Posterior vena cava (tissue), 2 donors: ENCODE measurements around the gene B3GNT3. TPM values are rescaled to one million over a fixed set of nuclear protein-coding genes. Genes with fewer than 3 reads are reported as not detected.
A peak's percentile ranks its signal among the peaks of the same experiment; 100 is the strongest.

Experiments
- DNase-seq: peaks from one replicate; pipeline ENCODE4 v3.0.0-alpha.2; 2020; ENCODE audit warnings: low spot score
- intact Hi-C, 2 donors: fragments of 100-400 bp; cut with DNase I; formaldehyde crosslinking; loops; one replicate each; pipeline versions ENCODE4 v1.14.1 to v1.14.2; 2022 to 2023
- total RNA-seq, 2 donors: library from RNA; stranded (reverse); fragmentation: NEBNext Ultra II Directional; extraction: Animal tissue kit (Norgen Biotek cat#: 25700); gene quantifications; one replicate each; pipeline ENCODE4 v1.2.1, GENCODE V29; 2021
- donor health status: DM: yes; HTN: yes; CAD: no.
- donor health status: DM: yes; HTN: yes; CAD: no.

Gene B3GNT3
- total RNA-seq, 2 donors from 2014 or later: 0.28 TPM; not detected in 1

GRCh38 chr19:17824339-17824738 lies 29.4 kb downstream of the B3GNT3 start:
- no peak for DNase-seq
- intact Hi-C loops: no loop called here

GRCh38 chr19:17826508-17827056 lies 31.6 kb downstream of the B3GNT3 start:
- no peak for DNase-seq
- intact Hi-C loops: no loop called here

GRCh38 chr19:17829855-17830566 lies 35.1 kb downstream of the B3GNT3 start:
- no peak for DNase-seq
- intact Hi-C loops: no loop called here

DNA sequence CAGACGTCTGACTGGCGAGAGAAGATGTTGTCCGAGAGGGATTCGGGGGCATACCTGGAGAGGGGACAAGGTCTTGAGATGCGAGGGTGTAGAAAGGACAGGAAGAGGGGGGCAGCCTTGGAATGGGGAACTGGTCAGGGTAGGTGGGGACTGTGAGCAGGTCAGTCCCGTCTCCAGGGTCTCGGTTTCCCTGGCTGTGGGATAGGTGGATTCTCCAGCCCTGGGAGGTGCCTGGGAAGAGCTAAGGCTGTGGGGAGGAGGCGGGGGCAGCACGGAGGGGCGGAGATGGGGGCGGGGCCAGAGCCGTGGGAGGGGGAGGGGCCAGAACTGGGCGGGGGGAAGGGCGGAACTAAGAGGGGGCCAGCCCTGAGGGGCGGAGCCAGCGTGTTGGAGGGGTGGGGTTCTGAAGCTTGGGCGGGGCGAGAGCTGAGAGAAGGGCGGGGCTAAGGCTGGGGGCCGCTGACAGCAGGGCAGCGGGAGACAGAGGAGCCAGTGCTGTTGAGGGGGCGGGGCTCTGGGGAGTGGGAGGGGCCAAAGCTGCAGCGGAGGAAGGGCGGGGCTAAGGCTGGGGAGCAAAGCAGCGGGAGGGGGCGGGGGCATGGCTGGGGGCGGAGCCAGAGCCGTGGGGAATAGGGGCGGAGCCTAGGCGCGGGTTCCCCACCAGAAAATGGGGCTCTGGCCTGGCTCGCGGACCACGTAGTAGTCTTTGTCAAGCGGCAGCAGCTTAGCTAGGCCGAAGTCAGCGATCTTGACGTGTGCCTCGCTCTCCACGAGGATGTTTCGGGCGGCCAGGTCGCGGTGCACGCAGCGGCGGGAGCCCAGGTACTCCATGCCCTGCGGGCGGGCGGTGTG lies 35.9 kb downstream of the B3GNT3 start:
- intact Hi-C loops: no loop called here
- DNase-seq: peak; percentile 87

DNA sequence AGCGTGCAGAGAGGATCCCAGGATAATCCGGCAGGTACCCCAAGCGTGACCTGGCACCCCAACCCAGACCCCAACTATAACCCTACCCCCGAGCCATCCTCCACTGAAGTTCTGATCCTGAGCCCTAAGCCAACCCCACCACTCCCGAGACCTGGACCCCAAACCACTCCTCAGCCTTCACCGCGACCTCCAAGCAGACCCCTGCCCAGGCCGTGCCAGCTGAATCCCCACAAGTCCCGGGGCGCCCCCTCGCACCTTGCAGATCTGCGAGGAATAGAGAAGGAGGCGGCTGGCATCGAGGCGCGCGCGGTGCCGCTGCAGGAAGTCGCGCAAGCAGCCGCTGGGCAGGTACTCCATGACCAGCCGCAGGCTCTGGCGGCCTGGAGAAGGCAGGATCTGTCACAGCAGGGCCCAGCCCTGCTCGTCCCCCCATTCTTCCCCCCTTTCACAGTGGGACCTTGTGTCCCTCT lies 36.5 kb downstream of the B3GNT3 start:
- no peak for DNase-seq
- intact Hi-C loops: no loop called here

- DNase-seq: no peak
- intact Hi-C loops: no loop called here
Observed at GRCh38 chr19:17832443-17833208, 37.7 kb downstream of the B3GNT3 start.

DNA sequence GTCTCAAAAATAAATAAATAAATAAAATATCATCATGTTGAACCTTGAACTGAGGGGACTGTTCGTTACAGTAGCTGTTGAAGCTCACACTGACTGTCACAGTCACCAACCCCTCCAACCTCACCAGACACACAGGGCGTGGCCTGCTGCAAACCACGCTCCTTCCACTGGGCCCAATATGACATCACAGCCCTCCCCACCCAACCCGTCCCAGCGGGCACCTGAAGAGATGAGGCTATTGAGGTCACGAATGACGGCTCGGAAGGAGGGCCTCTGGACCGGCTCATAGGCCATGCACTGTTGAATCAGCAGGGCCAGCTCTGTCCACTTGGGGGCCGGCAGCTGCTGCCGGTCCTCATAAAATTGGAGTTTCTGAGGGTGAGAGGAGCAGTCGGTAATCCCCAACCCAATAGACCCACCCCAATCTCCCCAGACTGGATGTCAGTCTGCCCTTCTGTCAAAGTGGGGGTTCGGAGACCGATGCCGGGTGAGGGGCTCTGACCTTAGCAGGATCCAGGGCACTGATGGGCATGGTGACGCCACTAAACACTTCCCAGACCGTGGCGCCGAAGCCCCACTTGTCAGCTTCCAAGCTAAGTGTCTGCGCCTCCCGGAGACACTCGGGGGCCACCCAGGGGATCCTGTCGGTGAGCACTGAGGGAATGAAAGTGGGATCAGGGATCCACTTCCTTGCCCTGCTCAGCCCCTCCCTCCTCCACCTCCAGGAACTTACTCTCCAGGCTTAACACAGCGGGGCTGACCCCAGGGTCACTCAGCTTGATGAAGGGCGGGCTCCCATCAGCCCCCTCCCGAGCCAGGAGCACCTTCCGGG lies 39.6 kb downstream of the B3GNT3 start:
- intact Hi-C loops: no loop called here
- DNase-seq: no peak

GRCh38 chr19:17835182-17836006 lies 40.5 kb downstream of the B3GNT3 start:
- intact Hi-C loops: no loop called here
- DNase-seq: no peak

DNA sequence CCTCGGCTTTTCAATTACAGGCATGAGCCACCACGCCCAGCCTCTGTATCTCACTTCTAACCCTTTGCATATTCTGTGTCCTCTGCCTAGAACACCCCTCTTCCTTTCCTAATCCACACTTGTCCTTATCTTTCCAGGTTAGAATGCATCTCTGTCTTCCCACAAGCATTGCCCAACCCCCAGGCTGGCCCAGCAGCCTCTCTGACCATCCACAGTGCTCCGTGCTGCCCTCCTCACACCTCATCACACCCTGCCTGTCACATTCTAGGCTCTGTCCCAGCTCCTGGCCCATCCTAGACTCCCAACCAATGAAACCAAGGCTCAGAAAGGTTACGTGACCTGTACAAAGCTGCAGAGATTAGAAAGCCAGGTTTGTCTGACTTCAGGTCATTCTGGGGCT lies 41.6 kb downstream of the B3GNT3 start:
- no peak for DNase-seq
- intact Hi-C loops: no loop called here

- no peak for DNase-seq
- intact Hi-C loops: no loop called here
Observed at GRCh38 chr19:17837972-17838371, 43.0 kb downstream of the B3GNT3 start.

GRCh38 chr19:17840019-17840418 lies 45.1 kb downstream of the B3GNT3 start:
- intact Hi-C loops: no loop called here
- no peak for DNase-seq

- no peak for DNase-seq
- intact Hi-C loops: no loop called here
Observed at GRCh38 chr19:17841371-17841809, 46.5 kb downstream of the B3GNT3 start.

DNA sequence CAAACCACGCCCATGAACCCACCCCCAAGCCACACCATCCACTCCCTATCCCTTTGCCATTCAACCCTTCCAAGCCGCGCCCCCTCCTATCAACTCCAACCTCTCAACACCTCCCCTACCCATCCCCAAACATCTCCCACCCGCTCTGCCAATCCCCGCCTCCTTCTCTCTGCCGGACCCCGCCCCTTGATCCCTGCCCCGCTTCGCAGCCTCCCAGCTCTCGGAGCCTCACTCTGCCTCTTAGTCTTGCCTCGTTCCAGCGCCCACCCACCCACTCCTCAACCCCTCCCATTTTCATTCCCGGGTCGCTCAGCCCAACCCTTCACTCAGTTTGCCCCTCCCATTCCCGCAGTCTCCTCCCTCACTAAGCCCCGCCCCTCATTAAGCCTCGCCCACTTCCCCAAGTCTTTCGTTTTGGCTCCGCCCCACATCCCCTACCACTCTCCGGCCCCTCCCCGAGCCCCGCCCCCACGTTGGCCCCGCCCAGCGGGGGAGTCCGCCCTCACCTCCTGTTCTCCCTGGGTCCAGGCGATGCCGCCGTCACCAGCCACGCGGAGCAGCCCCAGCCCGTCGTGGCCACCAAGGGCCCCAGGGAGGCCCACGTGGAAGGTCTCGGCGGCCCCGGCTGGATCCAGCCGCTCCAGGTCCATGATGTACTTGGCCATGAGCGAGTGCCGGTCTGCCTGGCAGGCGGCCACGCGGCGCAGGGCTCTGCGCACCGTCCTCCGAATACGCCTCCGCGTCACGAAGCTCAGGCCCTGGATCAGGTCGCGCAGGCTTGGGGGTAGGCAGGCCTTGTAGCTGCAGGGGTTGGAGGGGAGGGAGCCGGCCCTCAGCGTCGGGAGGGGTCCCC lies 47.1 kb downstream of the B3GNT3 start:
- peak; percentile 91 for DNase-seq
- intact Hi-C loops: no loop called here

- intact Hi-C loops: no loop called here
- no peak for DNase-seq
Observed at GRCh38 chr19:17842663-17843291, 47.8 kb downstream of the B3GNT3 start.

GRCh38 chr19:17843292-17843827 lies 48.4 kb downstream of the B3GNT3 start:
- DNase-seq: no peak

GRCh38 chr19:17843908-17844490 lies 49.1 kb downstream of the B3GNT3 start:
- intact Hi-C loops: no loop called here

More at GRCh38 chr19:17843292-17843827, 48.4 kb downstream of the B3GNT3 start:
- intact Hi-C loops: no loop called here

More at GRCh38 chr19:17843908-17844490, 49.1 kb downstream of the B3GNT3 start:
- DNase-seq: no peak
